Naive B cell (primary cell): ENCODE measurements around the gene NOC2L. TPM values are rescaled to one million over a fixed set of nuclear protein-coding genes. Genes with fewer than 3 reads are reported as not detected.

ENCODE experiments used
- ATAC-seq, 2 donors: fragments of 150-1000 bp; cut with Tn5 transposase; 2 replicates each; pipeline ENCODE4 v1.10.0; 2021; ENCODE audit warnings: low read depth in 2 of 2, mild to moderate bottlenecking in 2 of 2, moderate library complexity in 2 of 2
- DNase-seq: peaks from one replicate; pipeline ENCODE4 v3.0.0; 2022
- H3K27ac Mint-ChIP-seq, 6 donors: one replicate each; pipeline ENCODE4 v1.8.0; 2020 to 2022; ENCODE audit warnings: mild to moderate bottlenecking in 6 of 6, mixed read lengths in 6 of 6, moderate library complexity in 5 of 6, inconsistent platforms in 2 of 6
- H3K27me3 Mint-ChIP-seq, 3 donors: one replicate each; pipeline ENCODE4 v1.8.0; 2021 to 2022; ENCODE audit warnings: mixed read lengths in 3 of 3, mild to moderate bottlenecking in 1 of 3
- H3K36me3 Mint-ChIP-seq, 2 donors: one replicate each; pipeline ENCODE4 v1.8.0; 2020 to 2022; ENCODE audit warnings: mixed read lengths in 2 of 2, inconsistent platforms in 1 of 2, mild to moderate bottlenecking in 1 of 2
- H3K4me1 Mint-ChIP-seq, 3 donors: one replicate each; pipeline ENCODE4 v1.8.0; 2020 to 2022; ENCODE audit warnings: mixed read lengths in 3 of 3, inconsistent platforms in 1 of 3, mild to moderate bottlenecking in 1 of 3, moderate library complexity in 1 of 3
- H3K4me3 Mint-ChIP-seq, 8 donors: one replicate each; pipeline ENCODE4 v1.8.0; 2020 to 2022; ENCODE audit warnings: mild to moderate bottlenecking in 8 of 8, mixed read lengths in 8 of 8, moderate library complexity in 8 of 8, inconsistent platforms in 2 of 8
- H3K9me3 Mint-ChIP-seq, 7 donors: one replicate each; pipeline ENCODE4 v1.8.0; 2020 to 2022; ENCODE audit warnings: mixed read lengths in 7 of 7, mild to moderate bottlenecking in 5 of 7, inconsistent platforms in 2 of 7, moderate library complexity in 1 of 7
- polyA plus RNA-seq, 6 donors: library from polyadenylated mRNA; unstranded; fragments of 300-500 nt; fragmentation: Illumina TruSeq; gene quantifications; one replicate each; pipeline ENCODE4 v1.2.3, GENCODE V29; 2021; ENCODE audit warnings: low read depth in 6 of 6

NOC2L gene
- polyA plus RNA-seq, 6 donors from 2014 or later, result 50.8 to 78.2 (median 60.4) TPM

GRCh38 chr1:918353-918752 is 40.7 kb downstream of the NOC2L start:
- DNase-seq, result no peak
- no peak for ATAC-seq
- H3K27me3 Mint-ChIP-seq, result peaks cover 35 to 95% (median 61%) of the 10 kb centered on the region in 3 donors
- peaks cover 0 to 2% (median 0%) of the 10 kb centered on the region in 7 donors for H3K9me3 Mint-ChIP-seq
- H3K4me1 Mint-ChIP-seq, result peaks cover 14 to 17% (median 16%) of the 10 kb centered on the region in 3 donors
- peak overlapping the region in 1 of 8 donors; percentile 15 for H3K4me3 Mint-ChIP-seq
- no peaks in the 10 kb centered on the region for H3K36me3 Mint-ChIP-seq
- H3K27ac Mint-ChIP-seq, result no peak overlapping the region

GRCh38 chr1:917466-918091 is 41.5 kb downstream of the NOC2L start:
- no peaks in the 10 kb centered on the region for H3K36me3 Mint-ChIP-seq

DNA sequence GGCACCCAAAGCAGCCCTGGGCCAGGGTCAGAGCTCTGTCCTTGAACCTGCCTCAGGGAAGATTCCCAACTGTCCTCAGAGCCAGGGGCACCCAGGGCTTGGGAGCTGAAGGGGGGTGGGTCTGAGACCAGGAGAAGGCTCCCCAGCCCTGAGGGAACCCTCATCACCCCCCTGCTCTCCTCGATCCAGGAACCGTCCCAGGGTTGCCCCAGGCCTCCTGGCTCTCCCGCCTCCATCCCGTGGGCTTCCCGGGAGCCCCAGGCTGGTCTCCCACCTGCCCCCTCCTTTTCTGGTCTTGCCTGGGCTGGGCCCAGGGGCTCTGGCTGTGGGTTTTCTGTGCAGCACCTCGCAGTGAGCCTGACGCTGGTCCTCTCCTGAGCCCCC is 42.0 kb downstream of the NOC2L start:
- no peak for ATAC-seq
- Mint-ChIP-seq H3K9me3 (peaks cover 0 to 2% (median 0%) of the 10 kb centered on the region in 7 donors), H3K27ac (peak overlapping the region in 1 of 6 donors; percentile 78), H3K4me1 (peaks cover 9 to 20% (median 14%) of the 10 kb centered on the region in 3 donors), H3K36me3 (no peaks in the 10 kb centered on the region), H3K4me3 (no peak overlapping the region), H3K27me3 (peaks cover 38 to 96% (median 65%) of the 10 kb centered on the region in 3 donors)
- no peak for DNase-seq

More at GRCh38 chr1:917466-918091, 41.5 kb downstream of the NOC2L start:
- H3K27me3 Mint-ChIP-seq, result peaks cover 34 to 96% (median 62%) of the 10 kb centered on the region in 3 donors
- H3K27ac Mint-ChIP-seq, result peak overlapping the region in 1 of 6 donors; percentile 78
- peaks cover 10 to 15% (median 10%) of the 10 kb centered on the region in 3 donors for H3K4me1 Mint-ChIP-seq
- ATAC-seq, result no peak
- H3K4me3 Mint-ChIP-seq, result peak overlapping the region in 1 of 8 donors; percentile 25
- DNase-seq, result no peak
- peaks cover 0 to 2% (median 0%) of the 10 kb centered on the region in 7 donors for H3K9me3 Mint-ChIP-seq

- Mint-ChIP-seq H3K9me3 (peaks cover 0 to 2% (median 0%) of the 10 kb centered on the region in 7 donors), H3K36me3 (no peaks in the 10 kb centered on the region), H3K4me1 (peaks cover 7 to 16% (median 13%) of the 10 kb centered on the region in 3 donors), H3K27ac (no peak overlapping the region), H3K27me3 (peaks cover 37 to 94% (median 62%) of the 10 kb centered on the region in 3 donors), H3K4me3 (no peak overlapping the region)
- ATAC-seq, result no peak
- no peak for DNase-seq
Measured at GRCh38 chr1:916173-917075, 42.6 kb downstream of the NOC2L start.

DNA sequence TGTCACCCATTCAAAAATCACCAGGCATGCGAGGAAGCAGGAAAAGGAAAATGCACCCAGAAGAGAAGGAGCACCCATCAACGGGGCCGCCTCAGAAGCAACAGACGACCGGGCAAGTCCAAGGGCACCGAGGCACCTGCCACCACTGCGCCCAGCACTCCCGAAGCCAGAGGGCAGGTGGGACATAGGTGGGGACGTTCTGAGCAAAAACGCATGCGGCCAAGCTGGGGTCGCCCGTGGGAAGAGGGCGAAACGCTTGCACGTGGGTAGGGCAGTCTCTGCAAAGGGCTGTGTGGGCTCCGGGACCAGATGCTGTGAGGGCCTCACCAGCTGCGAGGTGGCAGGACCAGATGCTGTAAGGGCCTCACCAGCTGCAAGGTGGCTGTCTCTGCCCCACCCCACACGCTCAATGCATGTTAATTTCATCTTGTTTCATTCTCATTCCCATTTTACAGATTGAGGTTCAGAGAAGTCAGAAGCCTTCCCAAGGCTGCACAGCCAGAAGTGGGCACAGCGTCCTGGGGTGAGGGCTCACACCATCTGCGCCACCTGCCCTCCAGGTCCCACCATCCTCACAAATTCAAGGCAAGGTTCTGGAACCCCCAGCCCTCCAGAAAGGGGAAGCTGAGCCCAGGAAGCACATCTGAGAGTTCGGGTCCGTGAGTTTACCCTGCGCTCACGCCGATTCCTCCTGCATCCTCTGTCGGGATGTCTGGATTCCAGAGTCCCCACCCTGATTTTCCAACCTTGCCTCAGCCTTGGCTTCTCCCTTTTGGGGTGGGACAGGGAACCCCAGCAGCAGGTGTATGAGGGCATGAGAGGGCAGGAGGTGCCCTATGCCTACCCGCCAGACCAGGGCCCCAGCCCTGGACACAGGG is 43.5 kb downstream of the NOC2L start:
- DNase-seq (no peak), ATAC-seq (no peak)
- H3K36me3 Mint-ChIP-seq, result no peaks in the 10 kb centered on the region
- H3K4me3 Mint-ChIP-seq, result no peak overlapping the region
- peaks cover 0 to 2% (median 0%) of the 10 kb centered on the region in 7 donors for H3K9me3 Mint-ChIP-seq
- no peak overlapping the region for H3K27ac Mint-ChIP-seq
- peaks cover 3 to 10% (median 5%) of the 10 kb centered on the region in 3 donors for H3K4me1 Mint-ChIP-seq
- H3K27me3 Mint-ChIP-seq, result peaks cover 36 to 94% (median 62%) of the 10 kb centered on the region in 3 donors

DNA sequence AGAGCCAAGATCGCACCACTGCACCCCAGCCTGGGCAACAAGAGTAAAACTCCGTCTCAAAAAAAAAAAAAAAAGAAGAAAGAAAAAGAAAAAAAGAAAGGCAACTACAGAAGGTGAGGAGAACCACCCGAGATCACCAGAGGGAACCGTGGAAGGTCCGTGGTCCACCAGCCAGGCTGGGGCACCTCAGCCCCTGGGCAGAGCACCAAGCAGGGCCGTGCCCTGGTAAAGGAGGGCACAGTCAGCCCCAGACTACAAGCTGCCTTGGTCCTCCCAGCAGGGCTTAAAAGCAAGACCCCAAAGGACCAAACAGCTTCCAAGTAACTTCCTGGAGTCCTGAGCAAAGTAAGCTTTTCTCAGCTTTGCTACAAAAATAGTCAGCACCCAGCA is 44.2 kb downstream of the NOC2L start:
- Mint-ChIP-seq H3K9me3 (peaks cover 0 to 2% (median 0%) of the 10 kb centered on the region in 7 donors), H3K4me1 (peaks cover 0 to 7% (median 4%) of the 10 kb centered on the region in 3 donors), H3K4me3 (no peak overlapping the region), H3K36me3 (no peaks in the 10 kb centered on the region), H3K27me3 (peaks cover 31 to 91% (median 58%) of the 10 kb centered on the region in 3 donors), H3K27ac (no peak overlapping the region)
- ATAC-seq, result no peak
- DNase-seq, result no peak

DNA sequence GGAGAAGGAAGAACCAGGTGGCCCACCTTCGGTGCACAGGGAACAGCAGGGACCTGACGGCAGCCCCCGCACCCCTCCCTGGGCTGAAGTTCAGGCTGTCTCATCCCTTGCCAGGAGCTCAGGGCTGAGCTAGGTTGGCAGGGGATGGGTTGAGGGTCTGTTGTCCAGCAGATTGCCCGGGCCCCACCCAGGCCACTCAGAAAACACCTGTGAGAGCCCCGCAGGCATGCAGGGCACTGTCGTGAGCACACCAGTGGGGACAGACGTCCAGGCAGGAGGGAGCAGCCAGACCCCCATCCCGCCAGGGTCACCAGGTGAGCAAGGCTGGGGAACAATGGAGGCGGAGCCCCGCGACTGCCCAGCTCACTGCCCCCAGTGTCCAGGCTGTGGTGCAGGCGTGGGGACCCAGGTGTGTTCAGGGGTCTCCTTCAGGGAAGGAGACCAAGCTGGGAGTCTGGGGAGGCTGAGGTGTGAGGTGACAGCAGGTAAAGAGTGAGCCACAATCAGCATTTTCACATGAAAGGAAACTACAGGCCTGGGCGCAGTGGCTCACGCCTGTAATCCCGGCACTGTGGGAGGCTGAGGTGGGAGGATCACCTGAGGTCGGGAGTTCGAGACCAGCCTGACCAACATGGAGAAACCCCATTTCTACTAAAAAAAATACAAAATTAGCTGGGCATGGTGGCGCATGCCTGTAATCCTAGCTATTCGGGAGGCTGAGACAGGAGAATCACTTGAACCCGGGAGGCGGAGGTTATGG is 44.7 kb downstream of the NOC2L start:
- H3K27me3 Mint-ChIP-seq, result peaks cover 31 to 88% (median 58%) of the 10 kb centered on the region in 3 donors
- DNase-seq (no peak), ATAC-seq (no peak)
- no peak overlapping the region for H3K27ac Mint-ChIP-seq
- peaks cover 0 to 2% (median 0%) of the 10 kb centered on the region in 7 donors for H3K9me3 Mint-ChIP-seq
- H3K36me3 Mint-ChIP-seq, result no peaks in the 10 kb centered on the region
- H3K4me1 Mint-ChIP-seq, result peaks cover 0 to 7% (median 4%) of the 10 kb centered on the region in 3 donors
- no peak overlapping the region for H3K4me3 Mint-ChIP-seq

DNA sequence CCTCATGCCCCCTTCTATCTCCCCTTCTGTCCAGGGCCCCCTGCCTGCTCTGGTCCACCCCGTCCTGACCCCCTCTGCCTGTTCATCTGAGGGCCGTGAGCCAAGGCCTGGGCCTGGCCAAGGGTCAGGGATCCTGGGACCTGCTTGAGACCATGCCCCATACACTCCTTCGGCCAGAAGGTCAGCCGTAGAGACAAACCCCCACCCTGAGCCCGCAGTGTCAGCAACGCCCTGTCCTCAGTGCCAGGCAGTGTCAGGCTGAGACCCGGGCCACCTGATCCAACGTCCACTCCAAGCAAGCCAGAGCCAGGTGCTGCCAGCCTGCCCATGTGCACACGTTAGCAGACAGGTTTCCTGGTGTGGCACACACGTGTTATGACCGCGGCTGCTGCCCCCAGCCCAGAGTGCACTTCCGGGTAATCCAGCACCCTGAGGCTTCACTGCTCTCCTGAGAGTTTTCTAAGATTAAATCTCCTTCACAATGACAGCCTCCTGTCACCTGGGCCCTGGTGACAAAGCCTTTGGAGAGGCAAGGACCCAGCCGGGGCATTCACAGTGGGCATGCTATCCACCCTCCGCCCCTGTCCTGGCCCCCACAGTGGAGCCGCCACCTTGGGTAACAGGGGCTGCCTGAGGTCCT is 45.4 kb downstream of the NOC2L start:
- DNase-seq (no peak), ATAC-seq (no peak)
- Mint-ChIP-seq H3K36me3 (no peaks in the 10 kb centered on the region), H3K4me1 (peaks cover 0 to 7% (median 4%) of the 10 kb centered on the region in 3 donors), H3K9me3 (peaks cover 0 to 2% (median 0%) of the 10 kb centered on the region in 7 donors), H3K27me3 (peaks cover 28 to 81% (median 53%) of the 10 kb centered on the region in 3 donors), H3K4me3 (no peak overlapping the region), H3K27ac (no peak overlapping the region)

- peaks cover 0 to 6% (median 0%) of the 10 kb centered on the region in 7 donors for H3K9me3 Mint-ChIP-seq
- DNase-seq (no peak), ATAC-seq (no peak)
- H3K27ac Mint-ChIP-seq, result no peak overlapping the region
- peaks cover 33 to 80% (median 53%) of the 10 kb centered on the region in 3 donors for H3K27me3 Mint-ChIP-seq
- H3K4me3 Mint-ChIP-seq, result no peak overlapping the region
- H3K36me3 Mint-ChIP-seq, result peaks cover 0 to 5% of the 10 kb centered on the region in 2 donors
- H3K4me1 Mint-ChIP-seq, result peaks cover 0 to 10% (median 7%) of the 10 kb centered on the region in 3 donors
Measured at GRCh38 chr1:912740-913301, 46.2 kb downstream of the NOC2L start.

DNA sequence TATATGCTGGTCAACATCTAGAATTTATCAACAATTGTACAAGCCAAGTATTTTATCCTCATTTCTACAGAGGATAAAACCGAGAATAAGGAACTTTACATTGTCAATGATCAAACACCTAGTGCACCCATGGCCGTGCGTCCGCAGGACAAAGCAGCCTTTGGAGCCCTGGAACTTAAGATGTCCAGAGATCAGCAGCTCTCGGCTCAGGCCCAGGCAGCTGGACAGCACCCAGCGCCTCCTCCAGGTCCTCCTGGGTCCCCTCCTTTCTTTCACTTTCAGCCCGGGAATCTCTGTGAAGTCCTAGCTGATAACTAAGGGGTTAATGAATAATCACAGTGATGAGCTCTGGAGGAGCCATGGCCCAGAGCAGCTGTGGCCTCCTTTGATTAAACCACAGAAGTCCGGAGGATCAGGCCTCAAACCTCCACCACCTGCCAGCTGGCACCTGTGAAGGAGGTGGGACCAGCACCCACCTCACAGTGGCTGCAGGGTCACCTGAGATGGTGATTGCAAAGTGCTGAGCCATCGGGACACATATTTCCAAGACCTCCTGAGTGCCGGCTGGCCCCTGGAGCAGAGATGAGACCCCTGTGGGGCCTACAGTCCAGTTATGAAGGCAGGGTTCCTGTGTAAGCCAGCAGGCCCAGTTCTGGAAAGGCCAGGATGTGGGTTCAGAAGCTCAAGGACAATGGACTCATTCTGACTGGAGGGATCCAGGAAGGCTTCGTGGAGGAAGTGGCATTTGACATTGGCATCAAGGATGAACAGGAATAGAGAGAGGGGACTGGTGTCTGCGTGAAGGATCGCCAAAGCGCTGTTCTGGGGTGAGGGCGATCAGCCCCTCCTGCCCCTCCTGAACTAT is 46.9 kb downstream of the NOC2L start:
- Mint-ChIP-seq H3K4me1 (peaks cover 1 to 15% (median 7%) of the 10 kb centered on the region in 3 donors), H3K9me3 (peaks cover 0 to 6% (median 0%) of the 10 kb centered on the region in 7 donors), H3K27me3 (peaks cover 35 to 79% (median 53%) of the 10 kb centered on the region in 3 donors), H3K4me3 (no peak overlapping the region), H3K36me3 (peaks cover 0 to 5% of the 10 kb centered on the region in 2 donors), H3K27ac (peak overlapping the region in 1 of 6 donors; percentile 51)
- DNase-seq (no peak), ATAC-seq (no peak)
